B cell (primary cell): Measurements from ENCODE around the gene GOLPH3. TPM values are rescaled to one million over a fixed set of nuclear protein-coding genes. Genes with fewer than 3 reads are reported as not detected.
A peak's percentile ranks its signal among the peaks of the same experiment; 100 is the strongest.

Source experiments
- ATAC-seq: fragments of 200-7000 bp; cut with Tn5 transposase; one replicate; pipeline ENCODE4 v1.10.0; 2021; ENCODE audit warnings: low read depth, mild to moderate bottlenecking, moderate number of reproducible peaks, moderate library complexity
- CTCF ChIA-PET: fragments of 350-600 bp; sonication (Branson Sonifier 250); formaldehyde crosslinking; loops from one replicate; lab custom pipeline; 2021; ENCODE audit warnings: antibody characterized with exemption, inconsistent platforms; lab: Charles Lee
- POLR2A ChIA-PET: fragments of 350-600 bp; sonication (Branson Sonifier 250); formaldehyde crosslinking; loops from one replicate; lab custom pipeline; 2021; ENCODE audit warnings: antibody characterized with exemption; lab: Charles Lee
- DNase-seq: peaks from one replicate; pipeline ENCODE4 v3.0.0; 2013
- H2AFZ ChIP-seq: 2 replicates; pipeline ENCODE4 v1.6.1; 2012; ENCODE audit warnings: mild to moderate bottlenecking, low read depth, low read length; ENCODE audit not compliant: insufficient read depth, poor library complexity, severe bottlenecking
- H3K27ac ChIP-seq, 2 donors: 1 replicate in 1 of 2; 2 replicates in 1 of 2; pipeline ENCODE4 v1.5.1; 2012 to 2013; ENCODE audit warnings: low read length in 2 of 2, mild to moderate bottlenecking in 2 of 2, moderate library complexity in 1 of 2
- H3K27me3 ChIP-seq, 4 experiments: fragments of 200-600 bp in 1 of 4; sonication (generic) in 1 of 4; replicated peaks in 1 of 4; 1 replicate in 2 of 4; 2 replicates in 2 of 4; pipeline versions ENCODE4 v1.6.1 to v1.7.0; 2013 to 2016; ENCODE audit warnings: low read length in 3 of 4, mild to moderate bottlenecking in 2 of 4, mixed read lengths in 1 of 4, moderate library complexity in 1 of 4; ENCODE audit not compliant: insufficient read depth in 4 of 4, control insufficient read depth in 3 of 4; ENCODE audit errors: control extremely low read depth in 1 of 4
- H3K36me3 ChIP-seq, 2 experiments: replicated peaks in 1 of 2; 1 replicate in 1 of 2; 2 replicates in 1 of 2; pipeline versions ENCODE4 v1.6.1 to v1.7.1; 2013; ENCODE audit warnings: low read length in 1 of 2; ENCODE audit not compliant: insufficient read depth in 2 of 2, control insufficient read depth in 1 of 2; ENCODE audit errors: control extremely low read depth in 1 of 2, extremely low read depth in 1 of 2
- H3K4me1 ChIP-seq, 2 donors: fragments of 200-600 bp in 1 of 2; sonication (generic) in 1 of 2; 1 replicate in 1 of 2; 2 replicates in 1 of 2; pipeline versions ENCODE4 v1.5.1 to v1.6.1; 2013 to 2017; ENCODE audit warnings: low read length in 2 of 2; ENCODE audit not compliant: control insufficient read depth in 2 of 2, insufficient read depth in 2 of 2
- H3K4me2 ChIP-seq: replicated peaks from 2 replicates; pipeline ENCODE3; 2012; ENCODE audit warnings: mild to moderate bottlenecking, low read depth, low read length; ENCODE audit not compliant: poor library complexity, severe bottlenecking
- H3K4me3 ChIP-seq, 5 experiments: fragments of 200-600 bp in 1 of 5; sonication (generic) in 1 of 5; 1 replicate in 3 of 5; 2 replicates in 2 of 5; pipeline versions ENCODE4 v1.5.1 to v1.7.0; 2011 to 2016; ENCODE audit warnings: low read length in 4 of 5, mild to moderate bottlenecking in 4 of 5, low read depth in 2 of 5, control low read depth in 1 of 5, moderate library complexity in 1 of 5; ENCODE audit not compliant: insufficient read depth in 1 of 5; ENCODE audit errors: control extremely low read depth in 1 of 5, extremely low read depth in 1 of 5
- H3K79me2 ChIP-seq: fragments of 200-600 bp; sonication (generic); one replicate; pipeline ENCODE4 v1.6.0; 2016; ENCODE audit warnings: low read length; ENCODE audit not compliant: control insufficient read depth, insufficient read depth
- H3K9ac ChIP-seq: fragments of 200-600 bp; sonication (generic); 2 replicates; pipeline ENCODE4 v1.6.1; 2017; ENCODE audit warnings: mild to moderate bottlenecking, low read length, moderate library complexity
- H3K9me3 ChIP-seq, 3 donors: one replicate each; pipeline versions ENCODE4 v1.6.1 to v1.7.1; 2013; ENCODE audit warnings: low read length in 2 of 3; ENCODE audit not compliant: control insufficient read depth in 2 of 3, insufficient read depth in 1 of 3; ENCODE audit errors: control extremely low read depth in 1 of 3
- H4K20me1 ChIP-seq: 2 replicates; pipeline ENCODE4 v1.6.0; 2012; ENCODE audit warnings: mild to moderate bottlenecking, low read length; ENCODE audit not compliant: insufficient read depth, control insufficient read depth, poor library complexity, severe bottlenecking
- H3K27ac Mint-ChIP-seq: one replicate; pipeline ENCODE4 v1.8.0; 2021; ENCODE audit warnings: mixed read lengths
- H3K27me3 Mint-ChIP-seq: one replicate; pipeline ENCODE4 v1.8.0; 2021; ENCODE audit warnings: mixed read lengths
- H3K4me1 Mint-ChIP-seq: one replicate; pipeline ENCODE4 v1.8.0; 2021; ENCODE audit warnings: mixed read lengths
- H3K4me3 Mint-ChIP-seq: one replicate; pipeline ENCODE4 v1.8.0; 2021; ENCODE audit warnings: mixed read lengths
- H3K9me3 Mint-ChIP-seq: one replicate; pipeline ENCODE4 v1.8.0; 2022; ENCODE audit warnings: mixed read lengths; ENCODE audit not compliant: insufficient read depth
- CTCF ChIP-seq: fragments of 200-600 bp; IDR thresholded peaks from one replicate; pipeline ENCODE4 v1.8.0; 2022; ENCODE audit warnings: antibody characterized with exemption, mild to moderate bottlenecking
- EZH2 ChIP-seq: IDR thresholded peaks from 2 replicates; pipeline ENCODE4 v1.6.1; 2012; ENCODE audit warnings: borderline replicate concordance, low read depth, mild to moderate bottlenecking, moderate library complexity, low read length; ENCODE audit not compliant: insufficient read depth, poor library complexity, severe bottlenecking
- whole genome bisulfite sequencing: methylation state at CpG from one replicate; pipeline ENCODE4 v1.1.5; 2013; ENCODE audit warnings: missing lambda C conversion rate; ENCODE audit not compliant: insufficient coverage; 5-methylcytosine and 5-hydroxymethylcytosine counted together
- intact Hi-C: fragments of 100-400 bp; cut with micrococcal nuclease; formaldehyde crosslinking; loops from one replicate; pipeline ENCODE4 v1.10.0; 2022
- polyA plus RNA-seq: library from polyadenylated mRNA; depleted of rRNA; stranded (reverse); fragments of >200 nt; gene quantifications from 2 replicates; pipeline ENCODE4 v1.2.3, GENCODE V29; 2012
- total RNA-seq, 2 donors: library from RNA; stranded (reverse); fragments of 120-200 nt in 1 of 2; gene quantifications; 1 replicate in 1 of 2; 2 replicates in 1 of 2; pipeline versions ENCODE4 v1.2.3 to v1.2.4, GENCODE V29; 2013 to 2022

GOLPH3 gene
- total and polyA plus RNA-seq, 2 donors (not counting 1 experiment from before 2014, with no cell fraction given): 16.2 to 62.6 TPM

- Histone ChIP-seq H3K27me3 (no peaks in the 10 kb centered on the region), H3K4me3 (no peak overlapping the region), H3K9ac (no peak overlapping the region), H3K4me1 (peaks cover 12 to 18% of the 10 kb centered on the region in 2 donors), H3K79me2 (no peaks in the 10 kb centered on the region), H3K27ac (peak overlapping the region; percentile 3 to 46), H3K36me3 (no peaks in the 10 kb centered on the region), H3K9me3 (peaks cover 0 to 3% (median 0%) of the 10 kb centered on the region in 3 donors), H3K4me2 (no peak overlapping the region), H2AFZ (no peak overlapping the region), H4K20me1 (no peaks in the 10 kb centered on the region)
- TF ChIP-seq EZH2: no peak
- no peak for TF ChIP-seq CTCF
- ATAC-seq (no peak), DNase-seq (peak; percentile 11)
- Mint-ChIP-seq H3K27ac (peak overlapping the region; percentile 72), H3K9me3 (no peaks in the 10 kb centered on the region), H3K4me1 (peaks cover 16% of the 10 kb centered on the region), H3K27me3 (no peaks in the 10 kb centered on the region), H3K4me3 (no peak overlapping the region)
- 81% methylated on average over 11 of the region's 13 CpGs for WGBS
- CTCF ChIA-PET: interaction anchor here (1.1 kb wide), 1 partner anchor 26 kb away, joined by 3 read pairs; no protein-coding TSS in a partner anchor
- POLR2A ChIA-PET: interaction anchor here (0.6 kb wide), 2 partner anchors 12 to 70 kb away, joined by 3 to 8 read pairs; no protein-coding TSS in a partner anchor
- intact Hi-C loops: no loop called here
Observed at GRCh38 chr5:32206509-32207354, 32.6 kb upstream of the GOLPH3 start.

DNA sequence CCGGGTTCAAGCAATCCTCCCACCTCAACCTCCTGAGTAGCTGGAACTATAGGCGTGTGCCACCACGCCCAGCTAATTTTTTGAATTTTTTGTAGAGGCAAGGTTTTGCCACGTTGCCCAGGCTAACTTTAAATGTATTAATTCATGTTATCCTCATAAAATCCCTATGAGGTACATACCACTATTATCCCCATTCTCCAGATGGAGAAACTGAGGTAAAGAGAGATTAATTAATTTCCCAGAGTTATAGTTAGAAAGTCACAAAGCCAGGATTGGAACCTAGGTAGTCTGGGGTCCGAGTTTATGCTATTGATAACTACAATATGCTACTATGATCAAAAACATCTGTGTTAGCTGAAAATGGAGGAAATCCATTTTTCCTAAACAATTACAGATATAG is 31.9 kb upstream of the GOLPH3 start:
- no peak overlapping the region for H3K4me3 ChIP-seq
- Mint-ChIP-seq H3K27me3 (no peaks in the 10 kb centered on the region), H3K4me1 (peaks cover 14% of the 10 kb centered on the region), H3K4me3 (no peak overlapping the region), H3K9me3 (no peaks in the 10 kb centered on the region), H3K27ac (no peak overlapping the region)
- TF ChIP-seq CTCF (no peak), EZH2 (no peak)
- no peaks in the 10 kb centered on the region for H3K36me3 ChIP-seq
- CTCF ChIA-PET: no interaction called here
- H3K4me2 ChIP-seq: no peak overlapping the region
- DNase-seq: no peak
- POLR2A ChIA-PET: interaction anchor here (0.6 kb wide), 1 partner anchor 11 kb away, joined by 3 read pairs; no protein-coding TSS in a partner anchor
- no peak overlapping the region for H2AFZ ChIP-seq
- H3K27ac ChIP-seq: no peak overlapping the region
- WGBS: 100% methylated on average over 2 of the region's 5 CpGs
- peaks cover 11 to 13% of the 10 kb centered on the region in 2 donors for H3K4me1 ChIP-seq
- no peaks in the 10 kb centered on the region for H4K20me1 ChIP-seq
- no peaks in the 10 kb centered on the region for H3K79me2 ChIP-seq
- intact Hi-C loops: no loop called here
- ATAC-seq: no peak
- H3K9ac ChIP-seq: no peak overlapping the region
- H3K27me3 ChIP-seq: no peaks in the 10 kb centered on the region
- H3K9me3 ChIP-seq: peaks cover 0 to 3% (median 0%) of the 10 kb centered on the region in 3 donors
